Osteocyte (in vitro differentiated cells): Measurements from ENCODE around the gene MS4A15. TPM values are rescaled to one million over a fixed set of nuclear protein-coding genes. Genes with fewer than 3 reads are reported as not detected.

Experiments
- DNase-seq: peaks from one replicate; pipeline ENCODE4 v3.0.0; 2021; ENCODE audit warnings: mixed read lengths; ENCODE audit not compliant: unreplicated experiment; ENCODE audit errors: extremely low spot score
- H3K27ac Mint-ChIP-seq: one replicate; pipeline ENCODE4 v1.8.0; 2021; ENCODE audit warnings: mild to moderate bottlenecking, mixed read lengths; ENCODE audit not compliant: unreplicated experiment
- H3K27me3 Mint-ChIP-seq: one replicate; pipeline ENCODE4 v1.8.0; 2021; ENCODE audit warnings: mixed read lengths; ENCODE audit not compliant: unreplicated experiment
- H3K36me3 Mint-ChIP-seq: one replicate; pipeline ENCODE4 v1.8.0; 2021; ENCODE audit warnings: mixed read lengths; ENCODE audit not compliant: unreplicated experiment
- H3K4me1 Mint-ChIP-seq: one replicate; pipeline ENCODE4 v1.8.0; 2021; ENCODE audit warnings: mixed read lengths; ENCODE audit not compliant: unreplicated experiment
- H3K4me3 Mint-ChIP-seq: one replicate; pipeline ENCODE4 v1.8.0; 2021; ENCODE audit warnings: mild to moderate bottlenecking, moderate library complexity, mixed read lengths; ENCODE audit not compliant: unreplicated experiment
- H3K9me3 Mint-ChIP-seq: one replicate; pipeline ENCODE4 v1.8.0; 2021; ENCODE audit warnings: mixed read lengths; ENCODE audit not compliant: unreplicated experiment
- total RNA-seq: library from RNA; stranded (reverse); gene quantifications from 2 replicates; pipeline ENCODE4 v1.2.1, GENCODE V29; 2021
- TF ChIP-seq, protein P1 (sequence below): fragments of 200-600 bp; sonication (generic); IDR thresholded peaks from 2 replicates; pipeline ENCODE4 v1.5.0; 2021; ENCODE audit warnings: antibody characterized with exemption, mild to moderate bottlenecking, moderate library complexity

Gene MS4A15
- total RNA-seq, 1 donor from 2014 or later: not detected

DNA sequence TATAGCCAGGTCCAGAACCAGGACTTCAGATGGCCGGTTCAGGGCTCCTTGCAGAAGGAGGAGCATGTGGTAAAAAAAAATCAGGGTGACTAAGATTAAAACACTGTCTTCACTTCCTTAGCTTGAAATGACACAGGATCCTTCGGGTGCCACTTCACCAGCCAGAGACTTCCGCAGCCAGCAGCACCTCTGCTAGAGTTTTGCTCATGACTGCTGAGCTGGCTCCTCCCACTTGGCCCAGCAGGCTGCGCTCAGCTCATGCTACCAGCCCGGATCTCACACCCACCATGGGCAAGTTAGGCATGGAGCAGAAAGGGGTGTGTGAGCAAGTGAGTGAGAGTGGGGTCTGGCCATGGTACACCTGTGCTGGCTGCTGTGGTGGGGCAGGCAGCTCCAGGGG lies 38.7 kb upstream of the MS4A15 start:
- DNase-seq: no peak
- H3K4me3 Mint-ChIP-seq: no peak overlapping the region

DNA sequence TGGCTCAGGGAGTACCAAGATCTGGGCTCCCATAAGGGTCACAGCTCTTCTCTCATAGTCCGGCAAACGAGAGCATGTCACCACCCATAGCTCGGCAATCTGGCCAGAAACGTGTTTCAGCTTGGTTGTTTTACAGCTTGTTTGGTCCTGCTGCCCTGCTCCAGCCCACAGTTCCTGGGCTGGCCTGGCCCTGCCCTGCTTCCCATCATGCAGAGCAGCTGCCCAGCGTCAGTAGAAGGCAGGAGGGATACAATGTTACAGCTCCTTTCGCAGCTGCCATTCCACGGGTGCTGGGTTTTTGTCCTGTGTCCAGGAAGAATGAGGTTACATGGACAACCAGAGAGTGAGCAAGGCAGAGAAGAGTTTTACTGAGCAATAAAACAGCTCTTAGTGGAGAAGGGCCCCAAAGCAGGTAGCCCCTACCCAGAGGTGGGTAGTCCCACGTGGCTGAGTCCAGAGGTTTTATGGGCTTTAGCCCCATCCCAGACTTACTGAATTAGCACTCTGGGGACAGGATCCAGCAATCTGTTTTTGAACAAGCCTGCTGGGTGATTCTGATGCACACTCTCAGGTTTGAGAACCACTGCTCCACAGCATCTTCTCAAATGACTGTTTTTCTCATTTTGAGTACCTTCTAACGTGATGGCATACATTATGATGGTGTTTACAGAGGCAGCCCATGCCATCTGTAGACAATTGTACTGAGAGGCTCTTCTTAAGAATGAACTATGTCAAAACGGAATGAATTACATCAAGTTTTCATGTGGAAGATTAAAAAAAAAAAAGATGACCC lies 37.9 kb upstream of the MS4A15 start:
- H3K4me1 Mint-ChIP-seq: no peaks in the 10 kb centered on the region
- no peak overlapping the region for H3K4me3 Mint-ChIP-seq
- H3K27ac Mint-ChIP-seq: no peak overlapping the region
- TF ChIP-seq, protein P1, sequence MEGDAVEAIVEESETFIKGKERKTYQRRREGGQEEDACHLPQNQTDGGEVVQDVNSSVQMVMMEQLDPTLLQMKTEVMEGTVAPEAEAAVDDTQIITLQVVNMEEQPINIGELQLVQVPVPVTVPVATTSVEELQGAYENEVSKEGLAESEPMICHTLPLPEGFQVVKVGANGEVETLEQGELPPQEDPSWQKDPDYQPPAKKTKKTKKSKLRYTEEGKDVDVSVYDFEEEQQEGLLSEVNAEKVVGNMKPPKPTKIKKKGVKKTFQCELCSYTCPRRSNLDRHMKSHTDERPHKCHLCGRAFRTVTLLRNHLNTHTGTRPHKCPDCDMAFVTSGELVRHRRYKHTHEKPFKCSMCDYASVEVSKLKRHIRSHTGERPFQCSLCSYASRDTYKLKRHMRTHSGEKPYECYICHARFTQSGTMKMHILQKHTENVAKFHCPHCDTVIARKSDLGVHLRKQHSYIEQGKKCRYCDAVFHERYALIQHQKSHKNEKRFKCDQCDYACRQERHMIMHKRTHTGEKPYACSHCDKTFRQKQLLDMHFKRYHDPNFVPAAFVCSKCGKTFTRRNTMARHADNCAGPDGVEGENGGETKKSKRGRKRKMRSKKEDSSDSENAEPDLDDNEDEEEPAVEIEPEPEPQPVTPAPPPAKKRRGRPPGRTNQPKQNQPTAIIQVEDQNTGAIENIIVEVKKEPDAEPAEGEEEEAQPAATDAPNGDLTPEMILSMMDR: no peak
- no peak for DNase-seq
- no peaks in the 10 kb centered on the region for H3K36me3 Mint-ChIP-seq
- H3K27me3 Mint-ChIP-seq: peaks cover 11% of the 10 kb centered on the region
- no peaks in the 10 kb centered on the region for H3K9me3 Mint-ChIP-seq

More for the DNA sequence above, 38.7 kb upstream of the MS4A15 start:
- Mint-ChIP-seq H3K27ac (no peak overlapping the region), H3K4me1 (no peaks in the 10 kb centered on the region), H3K27me3 (peaks cover 11% of the 10 kb centered on the region), H3K36me3 (no peaks in the 10 kb centered on the region), H3K9me3 (no peaks in the 10 kb centered on the region)
- TF ChIP-seq, protein P1: no peak

GRCh38 chr11:60719391-60719790 lies 37.3 kb upstream of the MS4A15 start:
- peaks cover 15% of the 10 kb centered on the region for H3K27me3 Mint-ChIP-seq
- no peak overlapping the region for H3K27ac Mint-ChIP-seq
- TF ChIP-seq, protein P1: no peak
- no peak for DNase-seq
- H3K4me3 Mint-ChIP-seq: no peak overlapping the region
- no peaks in the 10 kb centered on the region for H3K9me3 Mint-ChIP-seq
- no peaks in the 10 kb centered on the region for H3K4me1 Mint-ChIP-seq
- H3K36me3 Mint-ChIP-seq: no peaks in the 10 kb centered on the region

DNA sequence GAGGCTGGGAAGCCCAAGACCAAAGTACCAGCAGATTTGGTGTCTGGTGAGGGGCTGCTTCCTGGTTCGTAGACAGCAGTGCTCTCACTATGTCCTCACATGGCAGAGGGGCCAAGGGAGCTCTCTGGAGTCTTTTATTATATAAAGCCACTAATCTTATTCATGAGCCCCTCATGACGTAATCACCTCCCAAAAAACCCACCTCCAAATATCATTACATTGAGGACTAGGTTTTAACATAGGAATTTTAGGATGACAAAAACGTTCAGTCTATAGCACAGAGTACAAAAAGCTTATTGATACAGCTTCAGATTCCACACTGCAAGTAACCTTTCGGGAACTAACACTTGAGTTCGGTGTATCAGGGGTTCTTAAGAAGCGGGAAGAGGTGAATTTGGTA lies 36.2 kb upstream of the MS4A15 start:
- H3K4me3 Mint-ChIP-seq: no peak overlapping the region
- H3K27ac Mint-ChIP-seq: no peak overlapping the region
- peaks cover 15% of the 10 kb centered on the region for H3K27me3 Mint-ChIP-seq
- H3K9me3 Mint-ChIP-seq: no peaks in the 10 kb centered on the region
- TF ChIP-seq, protein P1: no peak
- H3K36me3 Mint-ChIP-seq: no peaks in the 10 kb centered on the region
- no peaks in the 10 kb centered on the region for H3K4me1 Mint-ChIP-seq
- no peak for DNase-seq

DNA sequence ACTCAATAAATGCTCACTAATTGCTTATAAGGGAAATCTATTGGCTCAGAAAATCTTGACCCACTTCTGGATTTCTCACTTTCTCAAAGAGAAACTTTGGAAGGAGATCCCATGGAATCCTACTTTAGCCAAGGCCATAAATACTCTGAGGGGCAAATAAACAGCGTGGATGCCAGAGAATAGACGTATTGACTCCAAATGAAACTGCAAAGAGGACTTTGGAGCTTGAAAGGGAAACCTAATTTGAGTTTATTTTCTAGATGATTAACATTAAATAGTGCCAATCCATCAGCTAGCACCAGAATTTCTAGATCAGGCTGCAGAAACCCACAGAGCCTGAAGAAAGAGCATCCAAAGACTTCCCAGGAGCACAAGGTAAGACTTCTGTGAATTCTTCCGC lies 32.2 kb upstream of the MS4A15 start, which contains the start of gene MS4A18:
TSS of gene MS4A18 (plus strand) at position 301 of the 400 bp plus-strand sequence.
- no peak for DNase-seq
- Mint-ChIP-seq H3K4me1 (no peaks in the 10 kb centered on the region), H3K4me3 (no peak within 1 kb of the TSS), H3K27ac (no peak within 1 kb of the TSS), H3K36me3 (no peaks in the 10 kb centered on the region), H3K27me3 (peaks cover 16% of the 10 kb centered on the region), H3K9me3 (no peaks in the 10 kb centered on the region)
- TF ChIP-seq, protein P1: no peak
